ENCODE results near the gene DNAJC4. TPM values are rescaled to one million over a fixed set of nuclear protein-coding genes. Genes with fewer than 3 reads are reported as not detected.

DNAJC4 gene
- total and polyA plus RNA-seq, 7 donors, result 22.9 to 45.8 (median 29.6) TPM

- no peaks in the 10 kb centered on the region for H3K9me3 ChIP-seq
- TF ChIP-seq CTCF (IDR thresholded peaks at IDR 0.05), result no peak
- no peak overlapping the region for H3K27ac ChIP-seq
- H3K4me3 ChIP-seq, result no peak overlapping the region
- WGBS, 3 donors, result 66 to 82% (median 76%) methylated on average over 6 to 7 of the region's 7 CpGs
- DNase-seq, result no peak
- no peaks in the 10 kb centered on the region for H3K27me3 ChIP-seq (ENCODE audit: insufficient read depth in 3 of 3, low read length in 2 of 3)
- H3K4me1 ChIP-seq, result peaks cover 13% of the 10 kb centered on the region
- no peak for ATAC-seq
- intact Hi-C loops (cut with DNase I), result no loop called here
- H3K36me3 ChIP-seq (ENCODE audit: insufficient read depth in 1 of 2, low read depth in 1 of 2), result peaks cover 0 to 31% of the 10 kb centered on the region in 2 donors
Measured at GRCh38 chr11:64219354-64219684, 11.0 kb upstream of the DNAJC4 start.

- Histone ChIP-seq H3K36me3 (ENCODE audit: insufficient read depth in 1 of 2, low read depth in 1 of 2) (peaks cover 0 to 34% of the 10 kb centered on the region in 2 donors), H3K27me3 (ENCODE audit: insufficient read depth in 3 of 3, low read length in 2 of 3) (no peaks in the 10 kb centered on the region), H3K9me3 (no peaks in the 10 kb centered on the region), H3K4me1 (peaks cover 17% of the 10 kb centered on the region), H3K4me3 (no peak overlapping the region), H3K27ac (no peak overlapping the region)
- 94 to 98% (median 95%) methylated on average over 10 of the region's 10 CpGs for WGBS, 3 donors
- intact Hi-C loops (cut with DNase I), result no loop called here
- ATAC-seq (no peak), DNase-seq (no peak)
- no peak for TF ChIP-seq CTCF (IDR thresholded peaks at IDR 0.05)
Measured at GRCh38 chr11:64219755-64220154, 10.6 kb upstream of the DNAJC4 start.

GRCh38 chr11:64220271-64220670 lies 10.1 kb upstream of the DNAJC4 start:
- Histone ChIP-seq H3K27me3 (ENCODE audit: insufficient read depth in 3 of 3, low read length in 2 of 3) (no peaks in the 10 kb centered on the region), H3K4me3 (no peak overlapping the region), H3K4me1 (peaks cover 21% of the 10 kb centered on the region), H3K9me3 (no peaks in the 10 kb centered on the region), H3K27ac (no peak overlapping the region), H3K36me3 (ENCODE audit: insufficient read depth in 1 of 2, low read depth in 1 of 2) (peaks cover 0 to 34% of the 10 kb centered on the region in 2 donors)
- DNase-seq (no peak), ATAC-seq (no peak)
- no peak for TF ChIP-seq CTCF (IDR thresholded peaks at IDR 0.05)
- intact Hi-C loops (cut with DNase I), result no loop called here
- 89 to 91% (median 91%) methylated on average over 17 of the region's 17 CpGs for WGBS, 3 donors

GRCh38 chr11:64220798-64221197 lies 9.6 kb upstream of the DNAJC4 start:
- ATAC-seq, result no peak
- no peak for DNase-seq
- peaks cover 24% of the 10 kb centered on the region for H3K4me1 ChIP-seq
- H3K4me3 ChIP-seq, result no peak overlapping the region
- 57 to 77% (median 58%) methylated on average over 11 to 14 of the region's 14 CpGs for WGBS, 3 donors
- H3K9me3 ChIP-seq, result no peaks in the 10 kb centered on the region
- H3K27ac ChIP-seq, result no peak overlapping the region
- no peaks in the 10 kb centered on the region for H3K27me3 ChIP-seq (ENCODE audit: insufficient read depth in 3 of 3, low read length in 2 of 3)
- intact Hi-C loops (cut with DNase I), result no loop called here
- no peak for TF ChIP-seq CTCF (IDR thresholded peaks at IDR 0.05)
- peaks cover 0 to 34% of the 10 kb centered on the region in 2 donors for H3K36me3 ChIP-seq (ENCODE audit: insufficient read depth in 1 of 2, low read depth in 1 of 2)

GRCh38 chr11:64222651-64223000 lies 7.7 kb upstream of the DNAJC4 start:
- Histone ChIP-seq H3K4me1 (peaks cover 35% of the 10 kb centered on the region), H3K27ac (peak overlapping the region; percentile 77), H3K4me3 (no peak overlapping the region), H3K36me3 (ENCODE audit: insufficient read depth in 1 of 2, low read depth in 1 of 2) (peaks cover 0 to 34% of the 10 kb centered on the region in 2 donors), H3K27me3 (ENCODE audit: insufficient read depth in 3 of 3, low read length in 2 of 3) (no peaks in the 10 kb centered on the region), H3K9me3 (no peaks in the 10 kb centered on the region)
- no peak for ATAC-seq
- intact Hi-C loops (cut with DNase I), result no loop called here
- no peak for DNase-seq
- TF ChIP-seq CTCF (IDR thresholded peaks at IDR 0.05), result no peak
- 58 to 67% (median 59%) methylated on average over 9 of the region's 9 CpGs for WGBS, 3 donors

Measured in psoas muscle (tissue), 8 donors.